Activated CD8-positive, alpha-beta T cell treated with anti-CD3 and anti-CD28 coated beads for 36 hours (primary cell): Measurements from ENCODE around the gene C1orf52. TPM values are rescaled to one million over a fixed set of nuclear protein-coding genes. Genes with fewer than 3 reads are reported as not detected.
A peak's percentile ranks its signal among the peaks of the same experiment; 100 is the strongest.

Experiments
- ATAC-seq: fragments of 200-7000 bp; cut with Tn5 transposase; one replicate; pipeline ENCODE4 v1.10.0; 2021; ENCODE audit warnings: mild to moderate bottlenecking, moderate library complexity
- CTCF ChIA-PET: fragments of 350-600 bp; sonication (Branson Sonifier 250); formaldehyde crosslinking; loops from one replicate; lab custom pipeline; 2021; ENCODE audit warnings: antibody characterized with exemption; lab: Charles Lee
- POLR2A ChIA-PET: fragments of 350-600 bp; sonication (Branson Sonifier 250); formaldehyde crosslinking; loops from one replicate; lab custom pipeline; 2021; ENCODE audit warnings: antibody characterized with exemption; lab: Charles Lee
- DNase-seq: peaks from one replicate; pipeline ENCODE4 v3.0.0-alpha.2; 2020
- H3K27ac Mint-ChIP-seq: one replicate; pipeline ENCODE4 v1.8.0; 2021; ENCODE audit warnings: mild to moderate bottlenecking, mixed read lengths
- H3K27me3 Mint-ChIP-seq: one replicate; pipeline ENCODE4 v1.8.0; 2021; ENCODE audit warnings: mixed read lengths
- H3K36me3 Mint-ChIP-seq: one replicate; pipeline ENCODE4 v1.8.0; 2021; ENCODE audit warnings: low read depth, mixed read lengths
- H3K4me1 Mint-ChIP-seq: one replicate; pipeline ENCODE4 v1.8.0; 2021; ENCODE audit warnings: low read depth, mixed read lengths
- H3K4me3 Mint-ChIP-seq: one replicate; pipeline ENCODE4 v1.8.0; 2021; ENCODE audit warnings: mild to moderate bottlenecking, moderate library complexity, mixed read lengths
- H3K9me3 Mint-ChIP-seq: one replicate; pipeline ENCODE4 v1.8.0; 2021; ENCODE audit warnings: mixed read lengths
- CTCF ChIP-seq: fragments of 200-600 bp; IDR thresholded peaks from one replicate; pipeline ENCODE4 v1.8.0; 2022; ENCODE audit warnings: antibody characterized with exemption, mild to moderate bottlenecking
- intact Hi-C: fragments of 100-400 bp; cut with micrococcal nuclease; formaldehyde crosslinking; loops from one replicate; pipeline ENCODE4 v1.10.0; 2022
- total RNA-seq, 2 experiments: library from RNA; stranded (reverse); gene quantifications; one replicate each; pipeline ENCODE4 v1.2.3, GENCODE V29; 2021

Gene C1orf52
- total RNA-seq, 2 experiments from 2014 or later = 26.8 to 35.7 TPM

- Mint-ChIP-seq H3K27me3 (no peaks in the 10 kb centered on the region), H3K4me3 (no peak overlapping the region), H3K4me1 (peaks cover 16% of the 10 kb centered on the region), H3K9me3 (no peaks in the 10 kb centered on the region), H3K27ac (no peak overlapping the region), H3K36me3 (no peaks in the 10 kb centered on the region)
- no peak for ATAC-seq
- ChIA-PET CTCF (interaction anchor here (1.4 kb wide), 1 partner anchor 21 kb away, joined by 3 read pairs; the partner anchor contains the start of gene C1orf52), POLR2A (no interaction called here)
- intact Hi-C loops = no loop called here
- TF ChIP-seq CTCF = no peak
- no peak for DNase-seq
Observed at GRCh38 chr1:85280636-85281035, 21.2 kb upstream of the C1orf52 start.

GRCh38 chr1:85279458-85280080 is 20.1 kb upstream of the C1orf52 start:
- peaks cover 8% of the 10 kb centered on the region for H3K36me3 Mint-ChIP-seq
- DNase-seq (no peak), ATAC-seq (no peak)
- ChIA-PET POLR2A (no interaction called here), CTCF (interaction anchor here (1.4 kb wide), 1 partner anchor 20 kb away, joined by 3 read pairs; the partner anchor contains the start of gene C1orf52)
- intact Hi-C loops = no loop called here
- H3K27me3 Mint-ChIP-seq = no peaks in the 10 kb centered on the region
- peak overlapping the region; percentile 35 for H3K4me3 Mint-ChIP-seq
- peak overlapping the region; percentile 47 for H3K27ac Mint-ChIP-seq
- no peak for TF ChIP-seq CTCF
- peaks cover 25% of the 10 kb centered on the region for H3K4me1 Mint-ChIP-seq
- H3K9me3 Mint-ChIP-seq = no peaks in the 10 kb centered on the region

DNA sequence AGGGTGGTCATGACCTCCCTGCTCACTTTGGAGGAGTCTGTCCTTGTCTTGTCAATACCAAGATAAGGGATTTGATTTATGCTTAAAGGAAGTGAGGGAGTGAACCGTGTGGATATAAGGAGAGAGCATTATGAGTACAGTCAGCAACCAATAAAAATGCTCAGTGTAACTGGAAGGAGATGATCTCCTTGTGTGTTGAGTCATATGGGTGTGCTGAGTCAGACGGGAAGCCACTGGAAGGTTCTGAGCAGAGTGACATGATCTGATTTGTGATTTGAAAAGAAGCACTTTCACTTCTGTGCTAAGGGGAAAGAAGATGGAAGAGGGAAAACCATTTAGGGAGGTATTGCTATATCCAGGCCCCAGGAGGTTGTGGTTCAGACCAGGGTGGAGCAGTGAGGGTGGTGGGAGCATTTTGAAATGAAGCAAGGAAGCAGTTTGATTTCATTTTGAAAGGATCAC is 19.4 kb upstream of the C1orf52 start:
- Mint-ChIP-seq H3K4me3 (peak overlapping the region; percentile 35), H3K27me3 (no peaks in the 10 kb centered on the region), H3K9me3 (no peaks in the 10 kb centered on the region), H3K27ac (peak overlapping the region; percentile 47), H3K4me1 (peaks cover 32% of the 10 kb centered on the region), H3K36me3 (peaks cover 13% of the 10 kb centered on the region)
- peak; percentile 73 for DNase-seq
- intact Hi-C loops = no loop called here
- POLR2A ChIA-PET = no interaction called here
- peak; percentile 15 for ATAC-seq
- TF ChIP-seq CTCF = no peak
- CTCF ChIA-PET = interaction anchor here (12.0 kb wide), 1 partner anchor 18 kb away, joined by 138 read pairs; the partner anchor contains the start of gene C1orf52

- ATAC-seq = no peak
- no peak overlapping the region for H3K27ac Mint-ChIP-seq
- H3K4me1 Mint-ChIP-seq = peaks cover 42% of the 10 kb centered on the region
- DNase-seq = no peak
- H3K9me3 Mint-ChIP-seq = no peaks in the 10 kb centered on the region
- no peak overlapping the region for H3K4me3 Mint-ChIP-seq
- no peaks in the 10 kb centered on the region for H3K27me3 Mint-ChIP-seq
- intact Hi-C loops = no loop called here
- H3K36me3 Mint-ChIP-seq = peaks cover 21% of the 10 kb centered on the region
- POLR2A ChIA-PET = interaction anchor here (0.7 kb wide), 1 partner anchor 10 kb away, joined by 3 read pairs; no protein-coding TSS in a partner anchor
- CTCF ChIA-PET = interaction anchor here (1.1 to 12.0 kb wide), 4 partner anchors 16 to 333 kb away, joined by 3 to 138 read pairs (median 14); partner anchors contain the start of gene C1orf52
- TF ChIP-seq CTCF = no peak
Observed at GRCh38 chr1:85277802-85278201, 18.3 kb upstream of the C1orf52 start.
